GM19438 (cell line): ENCODE measurements around the gene SNRPB.

ENCODE experiments used
- ATAC-seq: cut with Tn5 transposase; IDR thresholded peaks from one replicate; pipeline ENCODE4 v1.9.1; 2021; ENCODE audit warnings: low read depth; ENCODE audit not compliant: unreplicated experiment

The SNRPB gene

GRCh38 chr20:2430538-2430937 lies 40.1 kb downstream of the SNRPB start:
- no peak for ATAC-seq

GRCh38 chr20:2429051-2429450 lies 41.5 kb downstream of the SNRPB start:
- ATAC-seq = no peak

GRCh38 chr20:2421247-2421646 lies 49.3 kb downstream of the SNRPB start:
- no peak for ATAC-seq

GRCh38 chr20:2420510-2420909 lies 50.1 kb downstream of the SNRPB start:
- ATAC-seq = no peak

- ATAC-seq = no peak
These were observed 52.2 kb downstream of the SNRPB start for GRCh38 chr20:2418388-2418787.

- no peak for ATAC-seq
These were observed 53.4 kb downstream of the SNRPB start for GRCh38 chr20:2417213-2417541.

- no peak for ATAC-seq
These were observed 53.9 kb downstream of the SNRPB start for GRCh38 chr20:2416541-2417212.
